Measurements from ENCODE around the gene FMN1. TPM values are rescaled to one million over a fixed set of nuclear protein-coding genes. Genes with fewer than 3 reads are reported as not detected.

FMN1 gene
- polyA plus RNA-seq, 1 donor from 2014 or later = 0.40 TPM

DNA sequence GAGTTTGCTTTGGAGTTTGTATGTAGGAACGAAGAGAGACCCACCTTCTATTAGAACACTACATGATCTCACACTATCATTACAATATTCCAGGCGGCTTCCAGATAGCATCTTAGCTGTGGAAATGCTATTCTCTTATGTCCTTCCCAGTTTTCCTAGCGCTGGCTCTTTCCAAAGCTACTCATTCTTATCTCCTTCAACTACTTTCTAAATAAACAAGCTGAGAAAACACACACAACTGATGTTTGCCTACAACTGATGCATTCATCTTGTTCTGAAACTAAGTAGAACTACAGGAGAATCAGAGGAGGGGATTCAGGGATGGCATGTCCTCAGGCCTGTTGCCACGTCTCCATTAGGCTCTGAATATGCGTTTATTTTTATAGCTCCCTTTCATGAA is 367.8 kb downstream of the FMN1 start:
- TF ChIP-seq POLR2AphosphoS5 (IDR thresholded peaks at IDR 0.05) = no peak
- no peak for TF ChIP-seq MXI1 (conservative IDR thresholded peaks at IDR 0.05; ENCODE audit: poor library complexity, severe bottlenecking)
- TF ChIP-seq RAD21 (conservative IDR thresholded peaks at IDR 0.05) = no peak
- TF ChIP-seq TAF1 (IDR thresholded peaks at IDR 0.05; ENCODE audit: low read depth) = no peak
- TF ChIP-seq, protein P1, sequence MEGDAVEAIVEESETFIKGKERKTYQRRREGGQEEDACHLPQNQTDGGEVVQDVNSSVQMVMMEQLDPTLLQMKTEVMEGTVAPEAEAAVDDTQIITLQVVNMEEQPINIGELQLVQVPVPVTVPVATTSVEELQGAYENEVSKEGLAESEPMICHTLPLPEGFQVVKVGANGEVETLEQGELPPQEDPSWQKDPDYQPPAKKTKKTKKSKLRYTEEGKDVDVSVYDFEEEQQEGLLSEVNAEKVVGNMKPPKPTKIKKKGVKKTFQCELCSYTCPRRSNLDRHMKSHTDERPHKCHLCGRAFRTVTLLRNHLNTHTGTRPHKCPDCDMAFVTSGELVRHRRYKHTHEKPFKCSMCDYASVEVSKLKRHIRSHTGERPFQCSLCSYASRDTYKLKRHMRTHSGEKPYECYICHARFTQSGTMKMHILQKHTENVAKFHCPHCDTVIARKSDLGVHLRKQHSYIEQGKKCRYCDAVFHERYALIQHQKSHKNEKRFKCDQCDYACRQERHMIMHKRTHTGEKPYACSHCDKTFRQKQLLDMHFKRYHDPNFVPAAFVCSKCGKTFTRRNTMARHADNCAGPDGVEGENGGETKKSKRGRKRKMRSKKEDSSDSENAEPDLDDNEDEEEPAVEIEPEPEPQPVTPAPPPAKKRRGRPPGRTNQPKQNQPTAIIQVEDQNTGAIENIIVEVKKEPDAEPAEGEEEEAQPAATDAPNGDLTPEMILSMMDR (IDR thresholded peaks at IDR 0.05; ENCODE audit: poor library complexity, severe bottlenecking) = no peak
- no peak for TF ChIP-seq SMC3 (conservative IDR thresholded peaks at IDR 0.05; ENCODE audit: poor library complexity)
- TF ChIP-seq, protein P2, sequence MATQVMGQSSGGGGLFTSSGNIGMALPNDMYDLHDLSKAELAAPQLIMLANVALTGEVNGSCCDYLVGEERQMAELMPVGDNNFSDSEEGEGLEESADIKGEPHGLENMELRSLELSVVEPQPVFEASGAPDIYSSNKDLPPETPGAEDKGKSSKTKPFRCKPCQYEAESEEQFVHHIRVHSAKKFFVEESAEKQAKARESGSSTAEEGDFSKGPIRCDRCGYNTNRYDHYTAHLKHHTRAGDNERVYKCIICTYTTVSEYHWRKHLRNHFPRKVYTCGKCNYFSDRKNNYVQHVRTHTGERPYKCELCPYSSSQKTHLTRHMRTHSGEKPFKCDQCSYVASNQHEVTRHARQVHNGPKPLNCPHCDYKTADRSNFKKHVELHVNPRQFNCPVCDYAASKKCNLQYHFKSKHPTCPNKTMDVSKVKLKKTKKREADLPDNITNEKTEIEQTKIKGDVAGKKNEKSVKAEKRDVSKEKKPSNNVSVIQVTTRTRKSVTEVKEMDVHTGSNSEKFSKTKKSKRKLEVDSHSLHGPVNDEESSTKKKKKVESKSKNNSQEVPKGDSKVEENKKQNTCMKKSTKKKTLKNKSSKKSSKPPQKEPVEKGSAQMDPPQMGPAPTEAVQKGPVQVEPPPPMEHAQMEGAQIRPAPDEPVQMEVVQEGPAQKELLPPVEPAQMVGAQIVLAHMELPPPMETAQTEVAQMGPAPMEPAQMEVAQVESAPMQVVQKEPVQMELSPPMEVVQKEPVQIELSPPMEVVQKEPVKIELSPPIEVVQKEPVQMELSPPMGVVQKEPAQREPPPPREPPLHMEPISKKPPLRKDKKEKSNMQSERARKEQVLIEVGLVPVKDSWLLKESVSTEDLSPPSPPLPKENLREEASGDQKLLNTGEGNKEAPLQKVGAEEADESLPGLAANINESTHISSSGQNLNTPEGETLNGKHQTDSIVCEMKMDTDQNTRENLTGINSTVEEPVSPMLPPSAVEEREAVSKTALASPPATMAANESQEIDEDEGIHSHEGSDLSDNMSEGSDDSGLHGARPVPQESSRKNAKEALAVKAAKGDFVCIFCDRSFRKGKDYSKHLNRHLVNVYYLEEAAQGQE (IDR thresholded peaks at IDR 0.05; ENCODE audit: borderline replicate concordance) = no peak
- no peak for TF ChIP-seq EP300 (conservative IDR thresholded peaks at IDR 0.05; ENCODE audit: poor library complexity, severe bottlenecking)
- TF ChIP-seq EZH2 (IDR thresholded peaks at IDR 0.05; ENCODE audit: borderline replicate concordance, insufficient read depth, low read length, poor library complexity, severe bottlenecking) = no peak
- no peaks in the 10 kb centered on the region for H3K27me3 ChIP-seq (ENCODE audit: insufficient read depth, low read depth, low read length)
- H4K20me1 ChIP-seq (ENCODE audit: insufficient read depth) = no peaks in the 10 kb centered on the region
- no peaks in the 10 kb centered on the region for H3K36me3 ChIP-seq (ENCODE audit: insufficient read depth, low read length)
- no peak overlapping the region for H2AFZ ChIP-seq (ENCODE audit: low read depth, low read length)
- no peaks in the 10 kb centered on the region for H3K79me2 ChIP-seq (replicated peaks; ENCODE audit: insufficient read depth, low read length)
- no peak overlapping the region for H3K4me2 ChIP-seq (ENCODE audit: low read length)
- H3K27ac ChIP-seq (ENCODE audit: low read length) = no peak overlapping the region
- no peaks in the 10 kb centered on the region for H3F3A ChIP-seq (ENCODE audit: insufficient read depth, low read length, poor library complexity, severe bottlenecking)
- H3K9me3 ChIP-seq (ENCODE audit: low read length) = no peaks in the 10 kb centered on the region
- no peak overlapping the region for H3K9ac ChIP-seq (ENCODE audit: low read length)
- no peak overlapping the region for H3K4me3 ChIP-seq (ENCODE audit: low read length)
- peaks cover 3% of the 10 kb centered on the region for H3K9me2 ChIP-seq (ENCODE audit: insufficient read depth, low read length)

DNA sequence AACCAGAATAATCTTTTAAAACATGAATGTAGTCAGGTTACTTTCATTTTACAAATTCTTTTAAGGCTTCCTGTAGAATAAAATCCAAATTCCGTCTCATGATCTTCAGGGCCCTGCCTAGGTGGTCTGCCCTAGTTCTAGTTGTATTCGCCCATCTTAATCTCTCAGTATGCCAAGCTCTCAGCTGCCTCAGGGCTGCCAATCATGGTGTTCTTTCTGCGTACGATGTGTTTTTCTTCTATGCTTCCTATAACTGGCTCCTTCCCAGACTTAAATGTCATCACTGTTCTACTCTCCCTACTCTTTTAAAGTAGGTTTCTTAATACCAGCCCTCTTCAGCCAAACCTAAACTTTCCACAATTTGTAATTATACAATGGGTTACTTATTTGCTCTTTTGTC is 369.3 kb downstream of the FMN1 start:
- Histone ChIP-seq H3K9ac (ENCODE audit: low read length) (no peak overlapping the region), H4K20me1 (ENCODE audit: insufficient read depth) (no peaks in the 10 kb centered on the region), H3K4me2 (ENCODE audit: low read length) (no peak overlapping the region), H3K4me3 (ENCODE audit: low read length) (no peak overlapping the region), H3K27me3 (ENCODE audit: insufficient read depth, low read depth, low read length) (no peaks in the 10 kb centered on the region), H3K9me3 (ENCODE audit: low read length) (no peaks in the 10 kb centered on the region), H3K9me2 (ENCODE audit: insufficient read depth, low read length) (peaks cover under 1% of the 10 kb centered on the region), H3F3A (ENCODE audit: insufficient read depth, low read length, poor library complexity, severe bottlenecking) (no peaks in the 10 kb centered on the region), H2AFZ (ENCODE audit: low read depth, low read length) (no peak overlapping the region), H3K27ac (ENCODE audit: low read length) (no peak overlapping the region), H3K79me2 (replicated peaks; ENCODE audit: insufficient read depth, low read length) (no peaks in the 10 kb centered on the region), H3K36me3 (ENCODE audit: insufficient read depth, low read length) (no peaks in the 10 kb centered on the region)
- TF ChIP-seq, protein P2 (IDR thresholded peaks at IDR 0.05; ENCODE audit: borderline replicate concordance) = no peak
- TF ChIP-seq RAD21 (conservative IDR thresholded peaks at IDR 0.05) (no peak), TAF1 (IDR thresholded peaks at IDR 0.05; ENCODE audit: low read depth) (no peak), EZH2 (IDR thresholded peaks at IDR 0.05; ENCODE audit: borderline replicate concordance, insufficient read depth, low read length, poor library complexity, severe bottlenecking) (no peak), EP300 (conservative IDR thresholded peaks at IDR 0.05; ENCODE audit: poor library complexity, severe bottlenecking) (no peak), MXI1 (conservative IDR thresholded peaks at IDR 0.05; ENCODE audit: poor library complexity, severe bottlenecking) (no peak), POLR2AphosphoS5 (IDR thresholded peaks at IDR 0.05) (no peak), SMC3 (conservative IDR thresholded peaks at IDR 0.05; ENCODE audit: poor library complexity) (no peak)
- TF ChIP-seq, protein P1 (IDR thresholded peaks at IDR 0.05; ENCODE audit: poor library complexity, severe bottlenecking) = no peak
